GM23248 (cell line): ENCODE data around the gene EFNB3. TPM values are rescaled to one million over a fixed set of nuclear protein-coding genes. Genes with fewer than 3 reads are reported as not detected.
A peak's percentile ranks its signal among the peaks of the same experiment; 100 is the strongest.

ENCODE experiments used
- DNase-seq: peaks from one replicate; pipeline ENCODE4 v3.0.0-alpha.2; 2015
- H2AFZ ChIP-seq: fragments of 200-600 bp; sonication (generic); 2 replicates; pipeline ENCODE4 v1.6.1; 2016; ENCODE audit warnings: antibody characterized with exemption
- H3F3A ChIP-seq: fragments of 200-600 bp; sonication (generic); 2 replicates; pipeline ENCODE4 v1.6.1; 2016; ENCODE audit warnings: mild to moderate bottlenecking, antibody characterized with exemption, mixed run types; ENCODE audit not compliant: insufficient read depth
- H3K27ac ChIP-seq: fragments of 200-600 bp; sonication (generic); 2 replicates; pipeline ENCODE4 v1.5.1; 2016; ENCODE audit warnings: mild to moderate bottlenecking
- H3K27me3 ChIP-seq: fragments of 200-600 bp; sonication (generic); replicated peaks from 2 replicates; pipeline ENCODE4 v1.6.1; 2016; ENCODE audit warnings: mild to moderate bottlenecking; ENCODE audit not compliant: insufficient read depth
- H3K36me3 ChIP-seq: fragments of 200-600 bp; sonication (generic); 2 replicates; pipeline ENCODE4 v1.6.1; 2016; ENCODE audit warnings: low read depth, mild to moderate bottlenecking
- H3K4me1 ChIP-seq: fragments of 200-600 bp; sonication (generic); 2 replicates; pipeline ENCODE4 v1.6.1; 2016; ENCODE audit warnings: mild to moderate bottlenecking; ENCODE audit not compliant: insufficient read depth
- H3K4me2 ChIP-seq: fragments of 200-600 bp; sonication (generic); one replicate; pipeline ENCODE4 v1.6.1; 2016; ENCODE audit warnings: mild to moderate bottlenecking; ENCODE audit not compliant: unreplicated experiment
- H3K4me3 ChIP-seq: fragments of 200-600 bp; sonication (generic); 2 replicates; pipeline ENCODE4 v1.5.1; 2016; ENCODE audit warnings: mild to moderate bottlenecking
- H3K79me2 ChIP-seq: fragments of 200-600 bp; sonication (generic); 2 replicates; pipeline ENCODE4 v1.6.1; 2016; ENCODE audit warnings: mild to moderate bottlenecking; ENCODE audit not compliant: insufficient read depth
- H3K9ac ChIP-seq: fragments of 200-600 bp; sonication (generic); 2 replicates; pipeline ENCODE4 v1.6.1; 2016; ENCODE audit warnings: mild to moderate bottlenecking
- H3K9me2 ChIP-seq: fragments of 200-600 bp; sonication (generic); 2 replicates; pipeline ENCODE4 v1.6.1; 2016; ENCODE audit warnings: mixed run types, mild to moderate bottlenecking, moderate library complexity; ENCODE audit not compliant: insufficient read depth
- H3K9me3 ChIP-seq: fragments of 200-600 bp; sonication (generic); one replicate; pipeline ENCODE4 v1.6.1; 2017; ENCODE audit warnings: low read depth
- H4K20me1 ChIP-seq: fragments of 200-600 bp; sonication (generic); 2 replicates; pipeline ENCODE4 v1.6.0; 2016; ENCODE audit not compliant: insufficient read depth
- EZH2 ChIP-seq: fragments of 200-600 bp; sonication (generic); IDR thresholded peaks from 2 replicates; pipeline ENCODE4 v1.6.1; 2018; ENCODE audit warnings: antibody characterized with exemption, mild to moderate bottlenecking; ENCODE audit not compliant: insufficient read depth, poor library complexity, severe bottlenecking
- EZH2phosphoT487 ChIP-seq: fragments of 200-600 bp; sonication (generic); IDR thresholded peaks from 2 replicates; pipeline ENCODE4 v1.6.1; 2018; ENCODE audit warnings: antibody characterized with exemption, moderate library complexity, mild to moderate bottlenecking, low read depth; ENCODE audit not compliant: insufficient read depth
- WGBS, 2 experiments: methylation state at CpG; one replicate each; pipeline ENCODE4 v1.1.6; 2015 to 2017; ENCODE audit warnings: low lambda C conversion rate in 2 of 2, low coverage in 1 of 2; ENCODE audit errors: missing lambda C conversion rate in 2 of 2; 5-methylcytosine and 5-hydroxymethylcytosine counted together
- in situ Hi-C: fragments of 300-500 bp; cut with MboI; formaldehyde crosslinking; loops from 2 replicates; pipeline ENCODE4 v1.15.0; 2020
- polyA plus RNA-seq: library from polyadenylated mRNA; unstranded; fragments of >200 nt; fragmentation: Nextera tagmentation; extraction: Ambion mirVana; gene quantifications from 2 replicates; pipeline ENCODE4 v1.2.1, GENCODE V29; 2016
- total RNA-seq: library from RNA; depleted of rRNA; stranded (reverse); fragments of >200 nt; shearing (Covaris generic); gene quantifications from 2 replicates; pipeline ENCODE4 v1.2.3, GENCODE V29; 2014

EFNB3 gene
- total and polyA plus RNA-seq, 2 experiments from 2014 or later: 0.99 to 1.8 TPM

GRCh38 chr17:7713782-7714181, 8.8 kb downstream of the EFNB3 start:
- no peaks in the 10 kb centered on the region for H4K20me1 ChIP-seq
- DNase-seq: no peak
- TF ChIP-seq EZH2phosphoT487: no peak
- no peak for TF ChIP-seq EZH2
- H3K4me1 ChIP-seq: peaks cover 4% of the 10 kb centered on the region; the same call in 1 of the 2 replicates
- no peaks in the 10 kb centered on the region for H3K36me3 ChIP-seq
- no peaks in the 10 kb centered on the region for H3K9me3 ChIP-seq
- no peaks in the 10 kb centered on the region for H3K9me2 ChIP-seq
- H3K79me2 ChIP-seq: no peaks in the 10 kb centered on the region
- H3K27me3 ChIP-seq: 0 out of 2 replicates have a peak, but pooled peaks cover 11% of the 10 kb centered on the region
- no peaks in the 10 kb centered on the region for H3F3A ChIP-seq
- no peak overlapping the region for H2AFZ ChIP-seq
- WGBS, 2 experiments: 25 to 26% methylated on average over 8 to 9 of the region's 9 CpGs
- no peak overlapping the region for H3K27ac ChIP-seq
- H3K4me3 ChIP-seq: no peak overlapping the region
- no peak overlapping the region for H3K9ac ChIP-seq
- no peak overlapping the region for H3K4me2 ChIP-seq
- in situ Hi-C loops: no loop called here

DNA sequence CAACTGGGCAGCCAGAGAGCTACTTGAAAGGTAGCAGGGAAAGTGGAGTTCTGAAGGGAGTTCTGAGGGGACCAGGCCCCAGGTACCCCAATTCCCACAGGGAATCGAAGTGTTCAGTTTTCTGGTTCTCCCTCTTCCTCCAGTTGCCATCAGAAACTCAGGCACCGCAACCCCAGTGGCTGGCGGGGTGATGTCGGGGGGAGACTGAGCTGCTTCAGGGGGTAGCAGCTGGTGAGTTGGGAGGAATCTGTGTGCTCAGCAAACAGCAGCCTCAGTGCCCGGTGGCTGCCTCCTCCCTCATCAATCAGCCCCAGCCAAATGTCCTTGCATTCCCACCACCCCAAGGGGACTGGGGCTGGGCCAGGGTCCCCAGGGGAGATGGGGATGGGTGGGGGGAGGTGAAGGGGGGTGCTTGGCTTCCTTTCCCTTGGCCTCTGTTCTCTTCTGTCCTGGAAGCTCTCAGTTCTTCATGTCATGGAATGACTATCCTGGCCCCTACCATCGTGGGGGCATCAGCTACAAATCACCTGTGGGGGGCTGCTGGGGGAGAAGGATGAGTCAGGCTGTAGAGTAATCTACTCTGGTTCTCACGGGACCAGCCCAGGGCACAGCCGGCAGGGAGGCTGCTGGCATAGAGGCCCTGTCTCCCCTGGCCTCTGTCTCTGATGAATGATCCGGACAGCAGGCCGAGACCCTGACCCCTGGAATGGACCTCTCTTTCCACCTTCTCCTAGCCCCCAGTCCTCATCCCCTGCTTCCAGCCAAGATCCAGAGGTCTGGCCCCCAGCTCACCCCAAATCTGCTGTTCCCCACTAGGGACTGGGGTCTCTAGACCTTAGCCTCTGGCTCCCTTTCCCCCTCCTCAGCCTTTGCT, 10.0 kb downstream of the EFNB3 start:
- DNase-seq: no peak
- Histone ChIP-seq H3K27me3 (peaks cover 13% of the 10 kb centered on the region; the same call in 1 of the 2 replicates), H3K27ac (no peak overlapping the region), H3K4me3 (no peak overlapping the region), H3K9me2 (no peaks in the 10 kb centered on the region), H4K20me1 (no peaks in the 10 kb centered on the region), H3K79me2 (no peaks in the 10 kb centered on the region), H3K9ac (no peak overlapping the region), H3K9me3 (no peaks in the 10 kb centered on the region), H3K4me2 (no peak overlapping the region), H3K4me1 (peaks cover 4% of the 10 kb centered on the region; the same call in 1 of the 2 replicates), H3K36me3 (no peaks in the 10 kb centered on the region), H2AFZ (no peak overlapping the region), H3F3A (no peaks in the 10 kb centered on the region)
- WGBS, 2 experiments: 73 to 79% methylated on average over 8 to 10 of the region's 10 CpGs
- in situ Hi-C loops: no loop called here
- TF ChIP-seq EZH2 (no peak), EZH2phosphoT487 (no peak)

GRCh38 chr17:7715936-7716886, 11.2 kb downstream of the EFNB3 start:
- Histone ChIP-seq H3K27ac (no peak overlapping the region), H2AFZ (peak overlapping the region; percentile 99), H3K36me3 (no peaks in the 10 kb centered on the region), H3K4me2 (peak overlapping the region; percentile 99), H3K4me1 (peaks cover 4% of the 10 kb centered on the region; the same call in 1 of the 2 replicates), H3K79me2 (no peaks in the 10 kb centered on the region), H3K9me3 (no peaks in the 10 kb centered on the region), H3K27me3 (peaks cover 13% of the 10 kb centered on the region; the same call in 1 of the 2 replicates), H3K9ac (peak overlapping the region; percentile 79), H3K9me2 (no peaks in the 10 kb centered on the region), H3K4me3 (peak overlapping the region; percentile 97), H3F3A (no peaks in the 10 kb centered on the region), H4K20me1 (no peaks in the 10 kb centered on the region)
- TF ChIP-seq EZH2: no peak
- no peak for TF ChIP-seq EZH2phosphoT487
- WGBS, 2 experiments: 39 to 42% methylated on average over 18 to 20 of the region's 20 CpGs
- in situ Hi-C loops: no loop called here
- no peak for DNase-seq
